PC-9 (cell line): ENCODE data around the gene RBMY1J.
"Not testable (repeated sequence)": the region's sequence is repeated elsewhere in the genome, so short reads cannot be mapped to it uniquely, and the experiment has no call there.

Source experiments
- EZH2 ChIP-seq: fragments of 200-600 bp; sonication (generic); IDR thresholded peaks from 2 replicates; pipeline ENCODE4 v1.8.0; 2017; ENCODE audit warnings: antibody characterized with exemption, low read depth
- TF ChIP-seq, protein P1 (sequence below): fragments of 200-600 bp; sonication (generic); conservative IDR thresholded peaks from 2 replicates; pipeline ENCODE4 v1.6.1; 2017; ENCODE audit warnings: mixed run types, antibody characterized with exemption, mild to moderate bottlenecking, moderate library complexity

DNA sequence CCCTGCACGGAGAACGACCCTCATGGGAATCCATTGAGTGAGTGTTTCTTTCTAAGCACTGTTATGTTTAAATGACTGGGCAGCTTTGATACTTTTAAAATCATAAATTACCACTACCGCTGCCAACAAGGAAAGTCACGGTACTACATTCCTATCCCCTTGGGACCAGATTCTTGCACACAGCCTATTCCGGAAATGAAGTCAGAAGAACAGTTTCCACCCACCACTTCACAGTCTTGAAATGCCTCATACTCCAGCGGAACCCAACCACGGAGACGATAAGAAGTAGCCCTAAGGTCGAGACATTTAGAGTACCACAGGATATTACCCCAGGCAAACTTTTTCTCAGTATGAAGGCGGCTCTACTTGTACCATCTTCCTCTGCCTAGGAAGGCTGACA lies 58.8 kb downstream of the RBMY1J start:
- TF ChIP-seq, protein P1, sequence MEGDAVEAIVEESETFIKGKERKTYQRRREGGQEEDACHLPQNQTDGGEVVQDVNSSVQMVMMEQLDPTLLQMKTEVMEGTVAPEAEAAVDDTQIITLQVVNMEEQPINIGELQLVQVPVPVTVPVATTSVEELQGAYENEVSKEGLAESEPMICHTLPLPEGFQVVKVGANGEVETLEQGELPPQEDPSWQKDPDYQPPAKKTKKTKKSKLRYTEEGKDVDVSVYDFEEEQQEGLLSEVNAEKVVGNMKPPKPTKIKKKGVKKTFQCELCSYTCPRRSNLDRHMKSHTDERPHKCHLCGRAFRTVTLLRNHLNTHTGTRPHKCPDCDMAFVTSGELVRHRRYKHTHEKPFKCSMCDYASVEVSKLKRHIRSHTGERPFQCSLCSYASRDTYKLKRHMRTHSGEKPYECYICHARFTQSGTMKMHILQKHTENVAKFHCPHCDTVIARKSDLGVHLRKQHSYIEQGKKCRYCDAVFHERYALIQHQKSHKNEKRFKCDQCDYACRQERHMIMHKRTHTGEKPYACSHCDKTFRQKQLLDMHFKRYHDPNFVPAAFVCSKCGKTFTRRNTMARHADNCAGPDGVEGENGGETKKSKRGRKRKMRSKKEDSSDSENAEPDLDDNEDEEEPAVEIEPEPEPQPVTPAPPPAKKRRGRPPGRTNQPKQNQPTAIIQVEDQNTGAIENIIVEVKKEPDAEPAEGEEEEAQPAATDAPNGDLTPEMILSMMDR: not testable (repeated sequence)
- not testable (repeated sequence) for TF ChIP-seq EZH2
